IMR-90 (cell line): ENCODE measurements around the gene MACROD1. TPM values are rescaled to one million over a fixed set of nuclear protein-coding genes. Genes with fewer than 3 reads are reported as not detected.

Experiments used
- ATAC-seq: fragments of 200-7000 bp; cut with Tn5 transposase; 2 replicates; pipeline ENCODE4 v1.9.1; 2020; ENCODE audit warnings: low read depth, mild to moderate bottlenecking, moderate library complexity
- BruUV-seq: library from RNA; stranded (reverse); fragments of 400-500 nt; replicated peaks from 2 replicates; lab custom pipeline; 2021; lab: Mats Ljungman, UMichigan
- CTCF ChIA-PET: fragments of 300-600 bp; formaldehyde crosslinking; extraction: SDS; loops from one replicate; lab custom pipeline; 2021; ENCODE audit warnings: antibody characterized with exemption; lab: Yijun Ruan, JAX
- POLR2A ChIA-PET: fragments of 300-600 bp; sonication (Branson Sonifier 250); formaldehyde crosslinking; loops from one replicate; lab custom pipeline; 2022; ENCODE audit warnings: antibody characterized with exemption; ENCODE audit not compliant: unreplicated experiment; lab: Charles Lee
- DNase-seq: peaks from one replicate; pipeline ENCODE4 v3.0.0; 2013
- H2AFZ ChIP-seq: replicated peaks from 2 replicates; pipeline ENCODE3; 2013; ENCODE audit warnings: low read length, mild to moderate bottlenecking; ENCODE audit not compliant: poor library complexity
- H2AK5ac ChIP-seq: 2 replicates; pipeline ENCODE4 v1.6.1; 2013; ENCODE audit warnings: low read depth, low read length, inconsistent platforms
- H2AK9ac ChIP-seq: replicated peaks from 2 replicates; pipeline ENCODE3; 2013; ENCODE audit warnings: mild to moderate bottlenecking, low read depth, low read length, moderate library complexity; ENCODE audit not compliant: poor library complexity
- H2BK120ac ChIP-seq: 2 replicates; pipeline ENCODE4 v1.6.1; 2013; ENCODE audit warnings: low read depth, low read length, inconsistent platforms
- H2BK15ac ChIP-seq: 3 replicates; pipeline ENCODE4 v1.6.1; 2013; ENCODE audit warnings: low read depth, low read length, inconsistent platforms
- H2BK20ac ChIP-seq: 2 replicates; pipeline ENCODE4 v1.6.1; 2013; ENCODE audit warnings: low read depth, mild to moderate bottlenecking, inconsistent platforms, low read length, moderate library complexity
- H2BK5ac ChIP-seq: 2 replicates; pipeline ENCODE4 v1.6.1; 2013; ENCODE audit warnings: mild to moderate bottlenecking, low read depth, low read length, inconsistent platforms; ENCODE audit not compliant: poor library complexity, severe bottlenecking
- H3K14ac ChIP-seq: replicated peaks from 2 replicates; pipeline ENCODE4 v1.6.1; 2013; ENCODE audit warnings: low read depth, low read length, inconsistent platforms
- H3K18ac ChIP-seq: 2 replicates; pipeline ENCODE4 v1.6.1; 2013; ENCODE audit warnings: low read depth, low read length, control low read depth
- H3K23ac ChIP-seq: 2 replicates; pipeline ENCODE4 v1.6.1; 2013; ENCODE audit warnings: low read depth, low read length, inconsistent platforms
- H3K27ac ChIP-seq: 2 replicates; pipeline ENCODE4 v1.5.1; 2013; ENCODE audit warnings: mild to moderate bottlenecking, control low read depth, low read length; ENCODE audit not compliant: insufficient read depth
- H3K27me3 ChIP-seq: 2 replicates; pipeline ENCODE4 v1.6.1; 2013; ENCODE audit warnings: low read length; ENCODE audit not compliant: control insufficient read depth, insufficient read depth
- H3K36me3 ChIP-seq: 2 replicates; pipeline ENCODE4 v1.6.1; 2013; ENCODE audit warnings: low read length, mixed read lengths; ENCODE audit not compliant: control insufficient read depth, insufficient read depth
- H3K4ac ChIP-seq: 2 replicates; pipeline ENCODE4 v1.6.1; 2013; ENCODE audit warnings: low read depth, low read length, inconsistent platforms
- H3K4me1 ChIP-seq: 2 replicates; pipeline ENCODE4 v1.6.1; 2013; ENCODE audit warnings: low read length, mixed read lengths; ENCODE audit not compliant: control insufficient read depth, insufficient read depth
- H3K4me2 ChIP-seq: 2 replicates; pipeline ENCODE4 v1.6.1; 2013; ENCODE audit warnings: low read depth, mild to moderate bottlenecking, control low read depth, low read length, moderate library complexity
- H3K4me3 ChIP-seq: 2 replicates; pipeline ENCODE4 v1.5.1; 2013; ENCODE audit warnings: low read depth, mild to moderate bottlenecking, control low read depth, low read length, moderate library complexity; ENCODE audit not compliant: insufficient read depth
- H3K56ac ChIP-seq: 2 replicates; pipeline ENCODE4 v1.6.1; 2013; ENCODE audit warnings: low read length, inconsistent platforms; ENCODE audit not compliant: insufficient read depth; ENCODE audit errors: extremely low read depth
- H3K79me1 ChIP-seq, 2 experiments: 2 replicates each; pipeline ENCODE4 v1.6.1; 2013; ENCODE audit warnings: low read length in 2 of 2, inconsistent platforms in 1 of 2, low read depth in 1 of 2
- H3K9ac ChIP-seq: 2 replicates; pipeline ENCODE4 v1.6.1; 2013; ENCODE audit warnings: low read depth, low read length, control low read depth
- H3K9me1 ChIP-seq: 2 replicates; pipeline ENCODE4 v1.6.1; 2013; ENCODE audit warnings: low read length, inconsistent platforms; ENCODE audit not compliant: insufficient read depth
- H3K9me3 ChIP-seq: 2 replicates; pipeline ENCODE4 v1.6.1; 2013; ENCODE audit warnings: low read length; ENCODE audit not compliant: control insufficient read depth, insufficient read depth
- H4K20me1 ChIP-seq: 2 replicates; pipeline ENCODE4 v1.6.1; 2013; ENCODE audit warnings: low read length, inconsistent platforms; ENCODE audit not compliant: insufficient read depth
- H4K5ac ChIP-seq: 2 replicates; pipeline ENCODE4 v1.6.1; 2013; ENCODE audit warnings: mild to moderate bottlenecking, low read depth, low read length, control low read depth
- H4K8ac ChIP-seq, 2 experiments: 2 replicates each; pipeline ENCODE4 v1.6.1; 2013; ENCODE audit warnings: low read depth in 2 of 2, low read length in 2 of 2, control low read depth in 1 of 2, inconsistent platforms in 1 of 2
- H4K91ac ChIP-seq: 2 replicates; pipeline ENCODE4 v1.6.1; 2013; ENCODE audit warnings: low read depth, low read length, inconsistent platforms; ENCODE audit not compliant: insufficient read depth
- CEBPB ChIP-seq: IDR thresholded peaks from 2 replicates; pipeline ENCODE4 v1.6.1; 2012; ENCODE audit warnings: low read depth, low read length, improper control_type of control experiment
- CHD1 ChIP-seq: IDR thresholded peaks from 2 replicates; pipeline ENCODE4 v1.6.1; 2012; ENCODE audit warnings: low read depth, low read length, improper control_type of control experiment
- ELK1 ChIP-seq: fragments of 150-350 bp; IDR thresholded peaks from 2 replicates; pipeline ENCODE4 v1.6.1; 2016; ENCODE audit warnings: low read depth, mild to moderate bottlenecking, low read length, moderate library complexity, borderline replicate concordance
- FOS ChIP-seq: fragments of 150-350 bp; IDR thresholded peaks from 2 replicates; pipeline ENCODE4 v1.6.1; 2016; ENCODE audit warnings: low read depth, low read length
- MAFK ChIP-seq: IDR thresholded peaks from 2 replicates; pipeline ENCODE4 v1.6.1; 2012; ENCODE audit warnings: low read depth, low read length, improper control_type of control experiment
- MAZ ChIP-seq: IDR thresholded peaks from 2 replicates; pipeline ENCODE4 v1.6.1; 2012; ENCODE audit warnings: low read depth, mild to moderate bottlenecking, low read length, improper control_type of control experiment, moderate library complexity, borderline replicate concordance
- MXI1 ChIP-seq: IDR thresholded peaks from 2 replicates; pipeline ENCODE4 v1.6.1; 2012; ENCODE audit warnings: low read depth, mild to moderate bottlenecking, low read length, moderate library complexity, borderline replicate concordance
- NFE2L2 ChIP-seq: fragments of 150-350 bp; IDR thresholded peaks from 2 replicates; pipeline ENCODE4 v1.6.1; 2016; ENCODE audit warnings: low read depth, mild to moderate bottlenecking, low read length
- POLR2A ChIP-seq: IDR thresholded peaks from 2 replicates; pipeline ENCODE4 v1.6.1; 2012; ENCODE audit warnings: mild to moderate bottlenecking, low read depth, low read length
- RAD21 ChIP-seq: IDR thresholded peaks from 2 replicates; pipeline ENCODE4 v1.6.1; 2012; ENCODE audit warnings: low read length, improper control_type of control experiment
- RCOR1 ChIP-seq: IDR thresholded peaks from 2 replicates; pipeline ENCODE4 v1.6.1; 2012; ENCODE audit warnings: mild to moderate bottlenecking, low read length, improper control_type of control experiment; ENCODE audit not compliant: insufficient replicate concordance
- RFX5 ChIP-seq: IDR thresholded peaks from 2 replicates; pipeline ENCODE4 v1.8.0; 2012; ENCODE audit warnings: low read depth, mild to moderate bottlenecking, low read length, moderate library complexity
- SMC3 ChIP-seq: fragments of 150-350 bp; IDR thresholded peaks from 2 replicates; pipeline ENCODE4 v1.6.1; 2016; ENCODE audit warnings: low read depth, mild to moderate bottlenecking, antibody characterized with exemption, low read length, moderate library complexity
- USF2 ChIP-seq: fragments of 150-350 bp; IDR thresholded peaks from 2 replicates; pipeline ENCODE4 v1.6.1; 2017; ENCODE audit warnings: mild to moderate bottlenecking, antibody characterized with exemption, low read length, low read depth
- WGBS, 2 experiments: methylation state at CpG; one replicate each; pipeline versions ENCODE4 v1.1.5 to v1.1.7; 2013; ENCODE audit warnings: missing lambda C conversion rate in 2 of 2; ENCODE audit not compliant: insufficient read length in 1 of 2; ENCODE audit errors: extremely low coverage in 2 of 2; 5-methylcytosine and 5-hydroxymethylcytosine counted together
- dilution Hi-C: fragments of 300-500 bp; cut with HindIII; formaldehyde crosslinking; loops from one replicate; pipeline ENCODE4 v1.14.3; 2018; ENCODE audit warnings: low sequenced_read_pairs; ENCODE audit not compliant: unreplicated experiment
- in situ Hi-C: fragments of 300-500 bp; cut with MboI; formaldehyde crosslinking; loops from 3 replicates; pipeline ENCODE4 v1.14.3; 2019; ENCODE audit warnings: low sequenced_read_pairs, inconsistent platforms, mixed read lengths
- intact Hi-C: fragments of 100-400 bp; cut with micrococcal nuclease; formaldehyde crosslinking; loops from 2 replicates; pipeline ENCODE4 v1.10.0; 2022
- polyA plus RNA-seq, 3 experiments: library from polyadenylated mRNA; depleted of rRNA; stranded (reverse); fragments of >200 nt; gene quantifications; 2 replicates each; pipeline ENCODE4 v1.2.3, GENCODE V29; 2012; ENCODE audit warnings: low replicate concordance in 1 of 3
- total RNA-seq: library from RNA; depleted of rRNA; stranded (reverse); fragments of >200 nt; gene quantifications from 2 replicates; pipeline ENCODE4 v1.2.3, GENCODE V29; 2012
- TF ChIP-seq, protein P1 (sequence below): conservative IDR thresholded peaks from 2 replicates; pipeline ENCODE4 v1.5.1; 2012; ENCODE audit warnings: mild to moderate bottlenecking, low read depth, low read length, improper control_type of control experiment

Gene MACROD1
- total and polyA plus RNA-seq, 2 of the 4 experiments (the other 2 are of a cell fraction): 2.5 to 9.3 TPM

- H3K18ac ChIP-seq: no peak overlapping the region
- H2BK15ac ChIP-seq: no peak overlapping the region
- no TSS peak for BruUV-seq
- no peak overlapping the region for H4K5ac ChIP-seq
- no peaks in the 10 kb centered on the region for H3K9me3 ChIP-seq
- H2BK120ac ChIP-seq: no peak overlapping the region
- no peak overlapping the region for H3K56ac ChIP-seq
- ATAC-seq (peak; percentile 5), DNase-seq (no peak)
- no peaks in the 10 kb centered on the region for H3K27me3 ChIP-seq
- H3K9me1 ChIP-seq: 0 out of 2 replicates have a peak, but pooled peaks cover 3% of the 10 kb centered on the region
- in situ Hi-C loops: no loop called here
- peaks cover 23% of the 10 kb centered on the region for H4K20me1 ChIP-seq
- H2AK5ac ChIP-seq: no peak overlapping the region
- H3K27ac ChIP-seq: no peak overlapping the region
- ChIA-PET POLR2A (no interaction called here), CTCF (no interaction called here)
- TF ChIP-seq MXI1 (no peak), RFX5 (no peak), ELK1 (no peak), FOS (no peak), RAD21 (no peak), NFE2L2 (no peak), CHD1 (no peak), MAFK (no peak), CEBPB (no peak), SMC3 (no peak), USF2 (no peak), POLR2A (no peak), RCOR1 (no peak), MAZ (no peak)
- TF ChIP-seq, protein P1, sequence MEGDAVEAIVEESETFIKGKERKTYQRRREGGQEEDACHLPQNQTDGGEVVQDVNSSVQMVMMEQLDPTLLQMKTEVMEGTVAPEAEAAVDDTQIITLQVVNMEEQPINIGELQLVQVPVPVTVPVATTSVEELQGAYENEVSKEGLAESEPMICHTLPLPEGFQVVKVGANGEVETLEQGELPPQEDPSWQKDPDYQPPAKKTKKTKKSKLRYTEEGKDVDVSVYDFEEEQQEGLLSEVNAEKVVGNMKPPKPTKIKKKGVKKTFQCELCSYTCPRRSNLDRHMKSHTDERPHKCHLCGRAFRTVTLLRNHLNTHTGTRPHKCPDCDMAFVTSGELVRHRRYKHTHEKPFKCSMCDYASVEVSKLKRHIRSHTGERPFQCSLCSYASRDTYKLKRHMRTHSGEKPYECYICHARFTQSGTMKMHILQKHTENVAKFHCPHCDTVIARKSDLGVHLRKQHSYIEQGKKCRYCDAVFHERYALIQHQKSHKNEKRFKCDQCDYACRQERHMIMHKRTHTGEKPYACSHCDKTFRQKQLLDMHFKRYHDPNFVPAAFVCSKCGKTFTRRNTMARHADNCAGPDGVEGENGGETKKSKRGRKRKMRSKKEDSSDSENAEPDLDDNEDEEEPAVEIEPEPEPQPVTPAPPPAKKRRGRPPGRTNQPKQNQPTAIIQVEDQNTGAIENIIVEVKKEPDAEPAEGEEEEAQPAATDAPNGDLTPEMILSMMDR: no peak
- no peak overlapping the region for H4K91ac ChIP-seq
- H3K14ac ChIP-seq: no peak overlapping the region
- no peak overlapping the region for H3K4me2 ChIP-seq
- H3K4me3 ChIP-seq: no peak overlapping the region
- H3K4me1 ChIP-seq: 0 out of 2 replicates have a peak, but pooled peaks cover 1% of the 10 kb centered on the region
- H3K79me1 ChIP-seq: peaks cover 4 to 14% of the 10 kb centered on the region in 2 experiments; a peak in 3 of 4 replicates
- WGBS, 2 experiments: 56% methylated on average over 14 of the region's 59 CpGs; no CpG with 5 or more reads in 1 of the 2 experiments
- H2BK5ac ChIP-seq: no peak overlapping the region
- intact Hi-C loops: loop anchor here (1.0 to 10.0 kb wide), 2 partner anchors 149 to 305 kb away; partner anchors contain the start of genes CATSPERZ and ESRRA
- no peak overlapping the region for H3K23ac ChIP-seq
- no peak overlapping the region for H2AK9ac ChIP-seq
- no peak overlapping the region for H3K4ac ChIP-seq
- dilution Hi-C loops: no loop called here
- no peak overlapping the region for H3K9ac ChIP-seq
- peaks cover 35% of the 10 kb centered on the region for H3K36me3 ChIP-seq
- no peak overlapping the region for H2BK20ac ChIP-seq
- no peak overlapping the region for H4K8ac ChIP-seq
- H2AFZ ChIP-seq: peak overlapping the region; percentile 21
Observed at GRCh38 chr11:63999349-64000025, 166.4 kb downstream of the MACROD1 start.
